CD4-positive, alpha-beta memory T cell (primary cell): Measurements from ENCODE around the gene NDST1. TPM values are rescaled to one million over a fixed set of nuclear protein-coding genes. Genes with fewer than 3 reads are reported as not detected.
"Not testable (repeated sequence)": the region's sequence is repeated elsewhere in the genome, so short reads cannot be mapped to it uniquely, and the experiment has no call there.

ENCODE experiments used
- CTCF ChIA-PET: fragments of 350-600 bp; sonication (Branson Sonifier 250); formaldehyde crosslinking; loops from one replicate; lab custom pipeline; 2021; ENCODE audit warnings: inconsistent platforms; ENCODE audit not compliant: partially characterized antibody; lab: Charles Lee
- POLR2A ChIA-PET: fragments of 350-600 bp; sonication (Branson Sonifier 250); formaldehyde crosslinking; loops from one replicate; lab custom pipeline; 2021; ENCODE audit not compliant: partially characterized antibody; lab: Charles Lee
- DNase-seq, 5 donors: peaks; one replicate each; pipeline versions ENCODE4 v3.0.0 to v3.0.0-alpha.2; 2020 to 2022; ENCODE audit warnings: mixed read lengths in 1 of 5
- H3K27ac ChIP-seq: one replicate; pipeline ENCODE4 v1.7.0; 2013; ENCODE audit warnings: low read depth, low read length
- H3K27me3 ChIP-seq: 2 replicates; pipeline ENCODE4 v1.7.0; 2013; ENCODE audit warnings: mild to moderate bottlenecking, low read length, moderate library complexity; ENCODE audit not compliant: insufficient read depth
- H3K36me3 ChIP-seq: 2 replicates; pipeline ENCODE4 v1.7.0; 2013; ENCODE audit warnings: mild to moderate bottlenecking, low read length, moderate library complexity; ENCODE audit not compliant: insufficient read depth
- H3K4me1 ChIP-seq: 2 replicates; pipeline ENCODE4 v1.7.0; 2013; ENCODE audit warnings: mild to moderate bottlenecking, low read length, moderate library complexity; ENCODE audit not compliant: insufficient read depth
- H3K4me3 ChIP-seq, 2 donors: one replicate each; pipeline ENCODE4 v1.7.0; 2013; ENCODE audit warnings: low read length in 2 of 2, mild to moderate bottlenecking in 1 of 2
- H3K9me3 ChIP-seq, 2 donors: one replicate each; pipeline ENCODE4 v1.7.0; 2013; ENCODE audit warnings: low read length in 2 of 2, control low read depth in 1 of 2; ENCODE audit not compliant: control insufficient read depth in 1 of 2
- H3K27ac Mint-ChIP-seq, 7 donors: one replicate each; pipeline ENCODE4 v1.8.0; 2020 to 2021; ENCODE audit warnings: mixed read lengths in 7 of 7, mild to moderate bottlenecking in 6 of 7, inconsistent platforms in 3 of 7, moderate library complexity in 3 of 7
- H3K27me3 Mint-ChIP-seq, 2 donors: one replicate each; pipeline ENCODE4 v1.8.0; 2020 to 2021; ENCODE audit warnings: mixed read lengths in 2 of 2
- H3K36me3 Mint-ChIP-seq, 2 donors: one replicate each; pipeline ENCODE4 v1.8.0; 2020 to 2021; ENCODE audit warnings: mixed read lengths in 2 of 2, inconsistent platforms in 1 of 2, mild to moderate bottlenecking in 1 of 2
- H3K4me1 Mint-ChIP-seq, 4 donors: one replicate each; pipeline ENCODE4 v1.8.0; 2020 to 2021; ENCODE audit warnings: mixed read lengths in 4 of 4, mild to moderate bottlenecking in 1 of 4
- H3K4me3 Mint-ChIP-seq, 8 donors: one replicate each; pipeline ENCODE4 v1.8.0; 2020 to 2021; ENCODE audit warnings: mixed read lengths in 8 of 8, mild to moderate bottlenecking in 7 of 8, moderate library complexity in 6 of 8, inconsistent platforms in 3 of 8
- H3K9me3 Mint-ChIP-seq, 8 donors: one replicate each; pipeline ENCODE4 v1.8.0; 2020 to 2021; ENCODE audit warnings: mixed read lengths in 8 of 8, mild to moderate bottlenecking in 5 of 8, inconsistent platforms in 3 of 8, moderate library complexity in 1 of 8
- intact Hi-C: fragments of 100-400 bp; cut with micrococcal nuclease; formaldehyde crosslinking; loops from one replicate; pipeline ENCODE4 v1.15.1; 2023
- polyA plus RNA-seq, 2 donors: library from polyadenylated mRNA; unstranded; fragments of 300-500 nt; fragmentation: Illumina TruSeq; gene quantifications; one replicate each; pipeline ENCODE4 v1.2.3, GENCODE V29; 2021
- total RNA-seq, 2 experiments: library from RNA; stranded (reverse); gene quantifications; one replicate each; pipeline ENCODE4 v1.2.3, GENCODE V29; 2021

Gene NDST1
- total and polyA plus RNA-seq, 4 experiments from 2014 or later, result 0.29 to 0.64 (median 0.35) TPM; not detected in 1

GRCh38 chr5:150514708-150515211 is 6.8 kb downstream of the NDST1 start:
- Mint-ChIP-seq H3K27ac (no peak overlapping the region), H3K27me3 (peaks cover 0 to 2% of the 10 kb centered on the region in 2 donors), H3K36me3 (no peaks in the 10 kb centered on the region), H3K4me3 (no peak overlapping the region), H3K4me1 (no peaks in the 10 kb centered on the region), H3K9me3 (no peaks in the 10 kb centered on the region)
- DNase-seq, result no peak
- no peak overlapping the region for H3K4me3 ChIP-seq
- POLR2A ChIA-PET, result no interaction called here
- no peaks in the 10 kb centered on the region for H3K27me3 ChIP-seq
- no peak overlapping the region for H3K27ac ChIP-seq
- no peaks in the 10 kb centered on the region for H3K4me1 ChIP-seq
- CTCF ChIA-PET, result no interaction called here
- no peaks in the 10 kb centered on the region for H3K9me3 ChIP-seq
- no peaks in the 10 kb centered on the region for H3K36me3 ChIP-seq
- intact Hi-C loops, result no loop called here

GRCh38 chr5:150515446-150515845 is 7.5 kb downstream of the NDST1 start:
- Mint-ChIP-seq H3K4me1 (no peaks in the 10 kb centered on the region), H3K27ac (no peak overlapping the region), H3K27me3 (peaks cover 0 to 2% of the 10 kb centered on the region in 2 donors), H3K9me3 (no peaks in the 10 kb centered on the region), H3K4me3 (no peak overlapping the region), H3K36me3 (no peaks in the 10 kb centered on the region)
- ChIA-PET CTCF (interaction anchor here (1.2 kb wide), 1 partner anchor 9 kb away, joined by 3 read pairs; no protein-coding TSS in a partner anchor), POLR2A (no interaction called here)
- Histone ChIP-seq H3K9me3 (no peaks in the 10 kb centered on the region), H3K27me3 (no peaks in the 10 kb centered on the region), H3K27ac (no peak overlapping the region), H3K4me3 (no peak overlapping the region), H3K36me3 (no peaks in the 10 kb centered on the region), H3K4me1 (no peaks in the 10 kb centered on the region)
- DNase-seq, result no peak
- intact Hi-C loops, result no loop called here

- H3K36me3 ChIP-seq, result no peaks in the 10 kb centered on the region
- H3K9me3 ChIP-seq, result no peaks in the 10 kb centered on the region
- Mint-ChIP-seq H3K27me3 (peaks cover 0 to 2% of the 10 kb centered on the region in 2 donors), H3K4me1 (no peaks in the 10 kb centered on the region), H3K4me3 (no peak overlapping the region), H3K27ac (no peak overlapping the region), H3K36me3 (no peaks in the 10 kb centered on the region), H3K9me3 (no peaks in the 10 kb centered on the region)
- no peak for DNase-seq
- H3K4me1 ChIP-seq, result no peaks in the 10 kb centered on the region
- H3K4me3 ChIP-seq, result no peak overlapping the region
- no peaks in the 10 kb centered on the region for H3K27me3 ChIP-seq
- intact Hi-C loops, result no loop called here
- POLR2A ChIA-PET, result no interaction called here
- H3K27ac ChIP-seq, result no peak overlapping the region
- CTCF ChIA-PET, result interaction anchor here (1.2 kb wide), 1 partner anchor 9 kb away, joined by 3 read pairs; no protein-coding TSS in a partner anchor
Measured at GRCh38 chr5:150516011-150516410, 8.1 kb downstream of the NDST1 start.

GRCh38 chr5:150517272-150518152 is 9.6 kb downstream of the NDST1 start:
- DNase-seq, result no peak
- CTCF ChIA-PET, result no interaction called here
- Mint-ChIP-seq H3K9me3 (no peaks in the 10 kb centered on the region), H3K4me1 (no peaks in the 10 kb centered on the region), H3K4me3 (no peak overlapping the region), H3K27me3 (peaks cover 0 to 2% of the 10 kb centered on the region in 2 donors), H3K27ac (no peak overlapping the region), H3K36me3 (no peaks in the 10 kb centered on the region)
- Histone ChIP-seq H3K27me3 (no peaks in the 10 kb centered on the region), H3K4me1 (no peaks in the 10 kb centered on the region), H3K36me3 (no peaks in the 10 kb centered on the region), H3K4me3 (no peak overlapping the region), H3K9me3 (no peaks in the 10 kb centered on the region), H3K27ac (no peak overlapping the region)
- POLR2A ChIA-PET, result no interaction called here
- intact Hi-C loops, result no loop called here

- H3K36me3 Mint-ChIP-seq, H3K4me1 Mint-ChIP-seq, H3K27ac ChIP-seq, POLR2A ChIA-PET, H3K27ac Mint-ChIP-seq, intact Hi-C loops, H3K27me3 ChIP-seq, H3K9me3 Mint-ChIP-seq, H3K27me3 Mint-ChIP-seq, H3K9me3 ChIP-seq, H3K36me3 ChIP-seq, DNase-seq, H3K4me1 ChIP-seq, H3K4me3 ChIP-seq, CTCF ChIA-PET, H3K4me3 Mint-ChIP-seq: not testable (repeated sequence)
Measured at GRCh38 chr5:150518712-150519559, 11.0 kb downstream of the NDST1 start.

- POLR2A ChIA-PET, result no interaction called here
- DNase-seq, result no peak
- CTCF ChIA-PET, result no interaction called here
Measured at GRCh38 chr5:150519560-150519945, 11.6 kb downstream of the NDST1 start.

GRCh38 chr5:150519978-150520377 is 12.0 kb downstream of the NDST1 start:
- H3K27ac Mint-ChIP-seq, result no peak overlapping the region
- H3K9me3 ChIP-seq, result no peaks in the 10 kb centered on the region
- ChIA-PET POLR2A (no interaction called here), CTCF (no interaction called here)
- H3K36me3 ChIP-seq, result no peaks in the 10 kb centered on the region
- no peaks in the 10 kb centered on the region for H3K4me1 Mint-ChIP-seq
- no peak for DNase-seq
- no peaks in the 10 kb centered on the region for H3K4me1 ChIP-seq
- H3K27ac ChIP-seq, result no peak overlapping the region
- peaks cover 0 to 2% of the 10 kb centered on the region in 2 donors for H3K27me3 Mint-ChIP-seq
- no peaks in the 10 kb centered on the region for H3K9me3 Mint-ChIP-seq
- no peaks in the 10 kb centered on the region for H3K27me3 ChIP-seq
- intact Hi-C loops, result no loop called here
- H3K36me3 Mint-ChIP-seq, result no peaks in the 10 kb centered on the region
- H3K4me3 Mint-ChIP-seq, result no peak overlapping the region
- no peak overlapping the region for H3K4me3 ChIP-seq

More at GRCh38 chr5:150519560-150519945, 11.6 kb downstream of the NDST1 start:
- no peak overlapping the region for H3K4me3 ChIP-seq
- H3K4me1 Mint-ChIP-seq, result no peaks in the 10 kb centered on the region
- no peaks in the 10 kb centered on the region for H3K9me3 Mint-ChIP-seq
- no peak overlapping the region for H3K4me3 Mint-ChIP-seq
- H3K27me3 Mint-ChIP-seq, result peaks cover 0 to 2% of the 10 kb centered on the region in 2 donors
- no peaks in the 10 kb centered on the region for H3K4me1 ChIP-seq
- H3K27ac ChIP-seq, result no peak overlapping the region
- intact Hi-C loops, result no loop called here
- H3K27ac Mint-ChIP-seq, result peak overlapping the region in 1 of 7 donors; percentile 68
- H3K36me3 ChIP-seq, result no peaks in the 10 kb centered on the region
- no peaks in the 10 kb centered on the region for H3K27me3 ChIP-seq
- no peaks in the 10 kb centered on the region for H3K9me3 ChIP-seq
- no peaks in the 10 kb centered on the region for H3K36me3 Mint-ChIP-seq
